Measurements from ENCODE around the gene LECT2. TPM values are rescaled to one million over a fixed set of nuclear protein-coding genes. Genes with fewer than 3 reads are reported as not detected.

The LECT2 gene
- not detected for total RNA-seq

GRCh38 chr5:135954899-135955298 lies at the start of gene LECT2:
LECT2 (minus strand) TSS chr5:135954983; CDS start chr5:135954833, 150 bp downstream.
- no peak for ATAC-seq (ENCODE audit: low FRiP score)
- TF ChIP-seq CTCF (IDR thresholded peaks at IDR 0.05) = no peak
- DNase-seq (ENCODE audit: low spot score) = no peak

GRCh38 chr5:136004436-136004835 lies 49.7 kb upstream of the LECT2 start:
- ATAC-seq (ENCODE audit: low FRiP score) (no peak), DNase-seq (ENCODE audit: low spot score) (no peak)

GRCh38 chr5:136001466-136001981 lies 46.7 kb upstream of the LECT2 start:
- no peak for TF ChIP-seq CTCF (IDR thresholded peaks at IDR 0.05)
- DNase-seq (ENCODE audit: low spot score) = no peak
- no peak for ATAC-seq (ENCODE audit: low FRiP score)

More at GRCh38 chr5:136004436-136004835, 49.7 kb upstream of the LECT2 start:
- TF ChIP-seq CTCF (IDR thresholded peaks at IDR 0.05) = no peak

GRCh38 chr5:136000932-136001331 lies 46.1 kb upstream of the LECT2 start:
- no peak for ATAC-seq (ENCODE audit: low FRiP score)
- no peak for DNase-seq (ENCODE audit: low spot score)
- no peak for TF ChIP-seq CTCF (IDR thresholded peaks at IDR 0.05)

- no peak for DNase-seq (ENCODE audit: low spot score)
- ATAC-seq (ENCODE audit: low FRiP score) = no peak
- TF ChIP-seq CTCF (IDR thresholded peaks at IDR 0.05) = no peak
Observed at GRCh38 chr5:136000147-136000546, 45.4 kb upstream of the LECT2 start.

- DNase-seq (ENCODE audit: low spot score) = no peak
- no peak for TF ChIP-seq CTCF (IDR thresholded peaks at IDR 0.05)
- peak; percentile 47 for ATAC-seq (ENCODE audit: low FRiP score)
Observed at GRCh38 chr5:135999406-136000139, 44.8 kb upstream of the LECT2 start.

GRCh38 chr5:135998889-135999288 lies 44.1 kb upstream of the LECT2 start:
- DNase-seq (ENCODE audit: low spot score) = no peak
- TF ChIP-seq CTCF (IDR thresholded peaks at IDR 0.05) = no peak
- no peak for ATAC-seq (ENCODE audit: low FRiP score)
